LNCAP (cell line): ENCODE data around the gene SLC2A11.

Experiments used
- TF ChIP-seq, protein P1 (sequence below): fragments of 450-650 bp; IDR thresholded peaks from 2 replicates; pipeline ENCODE4 v1.5.1; 2017; ENCODE audit warnings: mild to moderate bottlenecking

Gene SLC2A11

DNA sequence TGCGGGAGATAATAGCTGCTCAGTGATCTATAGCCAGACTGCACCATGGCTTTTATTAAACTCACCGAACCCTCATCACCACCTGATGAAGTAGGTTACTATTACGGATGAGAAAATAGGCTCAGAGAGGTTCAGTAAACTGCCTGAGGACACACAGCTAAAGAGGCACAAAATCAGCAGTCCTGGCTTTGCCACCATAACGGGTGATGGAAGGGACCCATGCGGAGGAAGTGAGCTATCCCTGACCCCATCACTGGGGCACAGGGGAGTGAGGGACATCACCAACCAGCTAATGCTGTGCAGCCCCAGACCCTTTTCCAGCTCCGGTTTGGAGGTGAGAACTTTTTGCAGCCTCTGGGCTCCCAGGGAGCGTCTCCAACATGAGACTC is 11.6 kb upstream of the SLC2A11 start:
- TF ChIP-seq, protein P1, sequence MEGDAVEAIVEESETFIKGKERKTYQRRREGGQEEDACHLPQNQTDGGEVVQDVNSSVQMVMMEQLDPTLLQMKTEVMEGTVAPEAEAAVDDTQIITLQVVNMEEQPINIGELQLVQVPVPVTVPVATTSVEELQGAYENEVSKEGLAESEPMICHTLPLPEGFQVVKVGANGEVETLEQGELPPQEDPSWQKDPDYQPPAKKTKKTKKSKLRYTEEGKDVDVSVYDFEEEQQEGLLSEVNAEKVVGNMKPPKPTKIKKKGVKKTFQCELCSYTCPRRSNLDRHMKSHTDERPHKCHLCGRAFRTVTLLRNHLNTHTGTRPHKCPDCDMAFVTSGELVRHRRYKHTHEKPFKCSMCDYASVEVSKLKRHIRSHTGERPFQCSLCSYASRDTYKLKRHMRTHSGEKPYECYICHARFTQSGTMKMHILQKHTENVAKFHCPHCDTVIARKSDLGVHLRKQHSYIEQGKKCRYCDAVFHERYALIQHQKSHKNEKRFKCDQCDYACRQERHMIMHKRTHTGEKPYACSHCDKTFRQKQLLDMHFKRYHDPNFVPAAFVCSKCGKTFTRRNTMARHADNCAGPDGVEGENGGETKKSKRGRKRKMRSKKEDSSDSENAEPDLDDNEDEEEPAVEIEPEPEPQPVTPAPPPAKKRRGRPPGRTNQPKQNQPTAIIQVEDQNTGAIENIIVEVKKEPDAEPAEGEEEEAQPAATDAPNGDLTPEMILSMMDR: no peak

DNA sequence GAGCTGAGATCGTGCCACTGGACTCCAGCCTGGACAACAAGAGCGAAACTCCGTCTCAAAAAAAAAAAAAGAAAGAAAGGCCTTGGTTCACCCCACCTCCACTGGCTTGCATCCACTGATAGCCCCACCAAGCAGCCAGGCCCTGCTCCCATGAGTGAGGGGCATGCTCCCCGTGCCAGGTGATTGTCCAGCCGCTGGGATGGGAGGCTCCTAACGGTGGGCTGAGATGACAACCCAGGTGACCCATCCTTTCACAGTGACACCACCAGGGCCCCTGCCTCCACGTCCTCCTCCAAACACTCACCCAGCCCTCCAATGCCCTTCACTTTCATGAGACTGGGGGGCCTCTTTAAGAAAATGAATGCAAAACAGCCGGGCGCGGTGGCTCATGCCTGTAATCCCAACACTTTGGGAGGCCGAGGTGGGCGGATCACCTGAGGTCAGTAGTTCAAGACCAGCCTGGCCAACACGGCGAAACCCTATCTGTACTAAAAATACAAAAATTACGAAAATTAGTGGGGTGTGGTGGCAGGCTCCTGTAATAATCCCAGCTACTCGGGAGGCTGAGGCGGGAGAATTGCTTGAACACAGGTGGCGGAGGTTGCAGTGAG is 10.3 kb upstream of the SLC2A11 start:
- TF ChIP-seq, protein P1: no peak

- TF ChIP-seq, protein P1: no peak
These were observed 9.4 kb upstream of the SLC2A11 start for GRCh38 chr22:23847991-23848864.

GRCh38 chr22:23849009-23850006 is 8.4 kb upstream of the SLC2A11 start:
- TF ChIP-seq, protein P1: peak; percentile 95

GRCh38 chr22:23850136-23850611 is 7.5 kb upstream of the SLC2A11 start:
- TF ChIP-seq, protein P1: no peak

- TF ChIP-seq, protein P1: no peak
These were observed 712 bp upstream of the SLC2A11 start for GRCh38 chr22:23856721-23857605.
